Activated CD4-positive, alpha-beta T cell treated with anti-CD3 and anti-CD28 coated beads, Interleukin-2, amount 10 ng/mL, durations not matched to agents 24 days and 14 days (primary cell): ENCODE results near the gene ERLIN1. TPM values are rescaled to one million over a fixed set of nuclear protein-coding genes. Genes with fewer than 3 reads are reported as not detected.
"Not testable (repeated sequence)": the region's sequence is repeated elsewhere in the genome, so short reads cannot be mapped to it uniquely, and the experiment has no call there.

Experiments
- DNase-seq: peaks from one replicate; pipeline ENCODE4 v3.0.0; 2022
- H3K27ac Mint-ChIP-seq: one replicate; pipeline ENCODE4 v1.8.0; 2022; ENCODE audit warnings: mild to moderate bottlenecking, mixed read lengths
- H3K27me3 Mint-ChIP-seq: one replicate; pipeline ENCODE4 v1.8.0; 2022; ENCODE audit warnings: mixed read lengths
- H3K36me3 Mint-ChIP-seq: one replicate; pipeline ENCODE4 v1.8.0; 2022; ENCODE audit warnings: low read depth, mild to moderate bottlenecking, mixed read lengths
- H3K4me1 Mint-ChIP-seq: one replicate; pipeline ENCODE4 v1.8.0; 2021; ENCODE audit warnings: mixed read lengths
- H3K4me3 Mint-ChIP-seq: one replicate; pipeline ENCODE4 v1.8.0; 2022; ENCODE audit warnings: mild to moderate bottlenecking, moderate library complexity, mixed read lengths
- H3K9me3 Mint-ChIP-seq: one replicate; pipeline ENCODE4 v1.8.0; 2021; ENCODE audit warnings: mixed read lengths
- intact Hi-C: fragments of 100-400 bp; cut with micrococcal nuclease; formaldehyde crosslinking; loops from one replicate; pipeline ENCODE4 v1.15.1; 2023
- total RNA-seq: library from RNA; stranded (reverse); gene quantifications from 2 replicates; pipeline ENCODE4 v1.2.3, GENCODE V29; 2022

Gene ERLIN1
- total RNA-seq, 1 donor from 2014 or later, result 20.2 TPM

- intact Hi-C loops, result no loop called here
- Mint-ChIP-seq H3K27me3 (peaks cover 39% of the 10 kb centered on the region), H3K4me1 (no peaks in the 10 kb centered on the region), H3K9me3 (peaks cover 5% of the 10 kb centered on the region), H3K4me3 (no peak overlapping the region), H3K36me3 (no peaks in the 10 kb centered on the region), H3K27ac (no peak overlapping the region)
- no peak for DNase-seq
Measured at GRCh38 chr10:100138921-100139496, 46.8 kb downstream of the ERLIN1 start.

- intact Hi-C loops, result no loop called here
- Mint-ChIP-seq H3K36me3 (no peaks in the 10 kb centered on the region), H3K4me1 (no peaks in the 10 kb centered on the region), H3K27ac (no peak overlapping the region), H3K4me3 (no peak overlapping the region), H3K27me3 (peaks cover 30% of the 10 kb centered on the region), H3K9me3 (peaks cover 8% of the 10 kb centered on the region)
- no peak for DNase-seq
Measured at GRCh38 chr10:100135486-100135885, 50.3 kb downstream of the ERLIN1 start.

- no peak overlapping the region for H3K4me3 Mint-ChIP-seq
Measured at GRCh38 chr10:100133801-100134200, 52.0 kb downstream of the ERLIN1 start.

GRCh38 chr10:100132427-100132826 lies 53.4 kb downstream of the ERLIN1 start:
- Mint-ChIP-seq H3K36me3 (no peaks in the 10 kb centered on the region), H3K4me3 (no peak overlapping the region), H3K27ac (no peak overlapping the region), H3K27me3 (peaks cover 36% of the 10 kb centered on the region), H3K4me1 (no peaks in the 10 kb centered on the region), H3K9me3 (peaks cover 8% of the 10 kb centered on the region)
- intact Hi-C loops, result no loop called here
- DNase-seq, result no peak

More at GRCh38 chr10:100133801-100134200, 52.0 kb downstream of the ERLIN1 start:
- H3K4me1 Mint-ChIP-seq, result no peaks in the 10 kb centered on the region
- no peak overlapping the region for H3K27ac Mint-ChIP-seq
- H3K27me3 Mint-ChIP-seq, result peaks cover 30% of the 10 kb centered on the region
- intact Hi-C loops, result no loop called here
- DNase-seq, result no peak
- H3K36me3 Mint-ChIP-seq, result no peaks in the 10 kb centered on the region
- peaks cover 8% of the 10 kb centered on the region for H3K9me3 Mint-ChIP-seq

DNA sequence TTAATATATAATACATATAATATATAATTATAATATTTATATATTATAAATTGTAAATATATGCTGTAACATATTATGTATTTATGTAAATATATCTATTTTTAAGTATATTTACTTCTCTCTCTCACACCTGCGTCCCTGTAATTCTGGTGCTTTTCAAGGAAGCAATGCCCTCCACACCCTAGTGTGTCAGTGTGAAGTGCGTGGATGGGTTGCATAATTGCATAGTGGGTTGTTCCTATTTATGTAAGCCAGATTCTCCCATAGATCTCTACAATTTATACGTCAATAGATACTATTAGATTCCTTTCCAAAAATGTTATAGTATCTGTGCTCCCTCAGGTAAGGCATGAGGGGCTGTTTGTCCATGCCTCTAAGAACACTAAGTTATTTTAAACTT lies 54.3 kb downstream of the ERLIN1 start:
- Mint-ChIP-seq H3K4me3 (no peak overlapping the region), H3K36me3 (no peaks in the 10 kb centered on the region), H3K4me1 (no peaks in the 10 kb centered on the region), H3K9me3 (peaks cover 8% of the 10 kb centered on the region), H3K27me3 (peaks cover 36% of the 10 kb centered on the region), H3K27ac (no peak overlapping the region)
- intact Hi-C loops, result no loop called here
- DNase-seq, result no peak

GRCh38 chr10:100130831-100131230 lies 55.0 kb downstream of the ERLIN1 start:
- Mint-ChIP-seq H3K27me3 (peaks cover 30% of the 10 kb centered on the region), H3K27ac (no peak overlapping the region), H3K4me1 (no peaks in the 10 kb centered on the region), H3K9me3 (peaks cover 7% of the 10 kb centered on the region), H3K4me3 (no peak overlapping the region), H3K36me3 (no peaks in the 10 kb centered on the region)
- intact Hi-C loops, result no loop called here
- no peak for DNase-seq

GRCh38 chr10:100129424-100129823 lies 56.4 kb downstream of the ERLIN1 start:
- H3K36me3 Mint-ChIP-seq, result no peaks in the 10 kb centered on the region
- peaks cover 21% of the 10 kb centered on the region for H3K27me3 Mint-ChIP-seq
- no peak overlapping the region for H3K27ac Mint-ChIP-seq
- no peak for DNase-seq
- no peak overlapping the region for H3K4me3 Mint-ChIP-seq
- H3K4me1 Mint-ChIP-seq, result no peaks in the 10 kb centered on the region
- intact Hi-C loops, result no loop called here
- H3K9me3 Mint-ChIP-seq, result peaks cover 3% of the 10 kb centered on the region

DNA sequence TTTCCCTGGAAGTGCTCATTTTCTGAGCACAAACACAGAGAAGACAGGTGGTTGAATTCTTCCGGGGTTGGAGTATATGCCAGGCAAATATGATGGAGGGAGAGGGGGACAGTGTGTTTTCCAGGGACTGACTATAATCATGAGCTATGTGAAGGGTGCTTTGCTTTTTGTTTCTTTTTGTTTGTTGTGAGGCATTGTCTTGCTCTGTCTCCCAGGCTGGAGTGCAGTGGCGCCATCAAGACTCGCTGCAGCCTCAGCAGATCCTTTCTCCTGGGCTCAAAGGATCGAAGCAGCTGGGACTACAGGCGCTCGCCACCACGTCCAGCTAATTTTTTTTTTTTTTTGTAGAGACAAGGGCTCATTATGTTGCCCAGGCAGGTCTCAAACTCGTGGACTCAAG lies 56.9 kb downstream of the ERLIN1 start:
- intact Hi-C loops, result no loop called here
- H3K27ac Mint-ChIP-seq, result no peak overlapping the region
- H3K4me3 Mint-ChIP-seq, result no peak overlapping the region
- peaks cover 4% of the 10 kb centered on the region for H3K4me1 Mint-ChIP-seq
- H3K9me3 Mint-ChIP-seq, result peaks cover 5% of the 10 kb centered on the region
- peaks cover 21% of the 10 kb centered on the region for H3K27me3 Mint-ChIP-seq
- no peaks in the 10 kb centered on the region for H3K36me3 Mint-ChIP-seq
- no peak for DNase-seq

DNA sequence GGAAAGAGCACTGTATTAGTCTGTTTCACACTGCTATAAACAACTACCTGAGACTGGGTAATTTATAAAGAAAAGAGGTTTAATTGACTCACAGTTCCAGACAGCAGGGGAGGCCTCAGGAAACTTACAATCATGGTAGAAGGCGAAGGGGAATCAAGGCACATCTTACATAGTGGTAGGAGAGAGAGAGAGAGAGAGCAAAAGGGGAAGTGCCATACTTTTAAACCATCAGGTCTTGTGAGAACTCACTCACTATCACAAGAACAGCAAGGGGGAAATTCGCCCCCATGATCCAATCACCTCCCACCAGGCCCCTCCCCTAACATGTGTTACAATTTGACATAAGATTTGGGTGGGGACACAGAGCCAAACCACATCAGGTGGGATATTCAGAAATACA lies 60.5 kb downstream of the ERLIN1 start:
- H3K27ac Mint-ChIP-seq, H3K36me3 Mint-ChIP-seq, DNase-seq, H3K4me3 Mint-ChIP-seq, H3K9me3 Mint-ChIP-seq, intact Hi-C loops: not testable (repeated sequence)
- H3K4me1 Mint-ChIP-seq, result peaks cover 16% of the 10 kb centered on the region
- peaks cover 12% of the 10 kb centered on the region for H3K27me3 Mint-ChIP-seq

DNA sequence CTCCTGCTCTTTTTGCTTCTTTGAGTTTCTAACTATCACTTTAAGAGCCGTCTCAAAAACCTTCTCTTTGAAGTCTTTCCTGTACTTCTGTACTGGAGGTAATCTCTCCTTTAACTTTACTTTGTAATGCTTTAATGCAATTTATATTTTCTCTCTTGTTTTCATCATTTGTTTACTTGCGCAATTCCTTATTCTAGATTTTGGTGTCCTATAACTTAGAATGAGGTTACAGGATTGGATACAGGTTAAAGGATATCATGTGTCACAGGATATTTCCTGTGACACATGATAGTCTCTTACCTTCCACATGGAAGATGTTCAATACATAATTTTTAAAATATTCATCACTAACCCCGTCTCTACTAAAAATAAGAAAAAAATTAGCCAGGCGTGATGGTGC lies 61.7 kb downstream of the ERLIN1 start:
- H3K36me3 Mint-ChIP-seq, result no peaks in the 10 kb centered on the region
- DNase-seq, result no peak
- intact Hi-C loops, result no loop called here
- H3K4me3 Mint-ChIP-seq, result peak overlapping the region; percentile 11
- H3K27ac Mint-ChIP-seq, result no peak overlapping the region
- H3K9me3 Mint-ChIP-seq, result peaks cover 3% of the 10 kb centered on the region
- H3K4me1 Mint-ChIP-seq, result peaks cover 16% of the 10 kb centered on the region
- H3K27me3 Mint-ChIP-seq, result peaks cover 11% of the 10 kb centered on the region

GRCh38 chr10:100122780-100123179 lies 63.0 kb downstream of the ERLIN1 start:
- DNase-seq, result peak; percentile 70
- H3K27ac Mint-ChIP-seq, result peak overlapping the region; percentile 79

GRCh38 chr10:100120550-100120949 lies 65.3 kb downstream of the ERLIN1 start:
- Mint-ChIP-seq H3K27me3 (peaks cover 14% of the 10 kb centered on the region), H3K27ac (no peak overlapping the region), H3K4me3 (no peak overlapping the region), H3K9me3 (peaks cover 3% of the 10 kb centered on the region), H3K4me1 (peaks cover 22% of the 10 kb centered on the region), H3K36me3 (no peaks in the 10 kb centered on the region)
- intact Hi-C loops, result no loop called here
- DNase-seq, result no peak

More at GRCh38 chr10:100122780-100123179, 63.0 kb downstream of the ERLIN1 start:
- Mint-ChIP-seq H3K4me1 (peaks cover 22% of the 10 kb centered on the region), H3K4me3 (peak overlapping the region; percentile 40), H3K9me3 (peaks cover 3% of the 10 kb centered on the region), H3K27me3 (peaks cover 5% of the 10 kb centered on the region), H3K36me3 (no peaks in the 10 kb centered on the region)
- intact Hi-C loops, result no loop called here

DNA sequence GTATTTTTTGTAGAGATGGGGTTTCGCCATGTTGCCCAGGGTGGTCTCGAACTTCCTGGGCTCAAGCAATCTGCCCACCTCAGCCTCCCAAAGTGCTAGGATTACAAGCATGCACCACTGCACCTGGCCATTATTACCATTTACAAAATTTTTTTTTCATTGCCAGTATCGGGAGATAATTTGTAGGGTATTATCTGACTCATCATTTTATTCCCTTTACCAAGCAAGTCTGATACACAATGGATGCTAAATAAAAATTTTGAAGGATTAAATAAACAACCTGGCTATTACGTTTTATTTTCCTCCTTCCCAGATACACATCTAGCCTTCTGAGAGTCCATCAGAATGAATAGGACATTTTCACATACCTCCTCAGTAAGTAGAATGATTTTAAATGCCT lies 66.1 kb downstream of the ERLIN1 start:
- Mint-ChIP-seq H3K27me3 (peaks cover 17% of the 10 kb centered on the region), H3K4me3 (no peak overlapping the region), H3K9me3 (peaks cover 3% of the 10 kb centered on the region), H3K4me1 (peaks cover 22% of the 10 kb centered on the region), H3K27ac (no peak overlapping the region), H3K36me3 (peaks cover under 1% of the 10 kb centered on the region)
- DNase-seq, result no peak
- intact Hi-C loops, result no loop called here

DNA sequence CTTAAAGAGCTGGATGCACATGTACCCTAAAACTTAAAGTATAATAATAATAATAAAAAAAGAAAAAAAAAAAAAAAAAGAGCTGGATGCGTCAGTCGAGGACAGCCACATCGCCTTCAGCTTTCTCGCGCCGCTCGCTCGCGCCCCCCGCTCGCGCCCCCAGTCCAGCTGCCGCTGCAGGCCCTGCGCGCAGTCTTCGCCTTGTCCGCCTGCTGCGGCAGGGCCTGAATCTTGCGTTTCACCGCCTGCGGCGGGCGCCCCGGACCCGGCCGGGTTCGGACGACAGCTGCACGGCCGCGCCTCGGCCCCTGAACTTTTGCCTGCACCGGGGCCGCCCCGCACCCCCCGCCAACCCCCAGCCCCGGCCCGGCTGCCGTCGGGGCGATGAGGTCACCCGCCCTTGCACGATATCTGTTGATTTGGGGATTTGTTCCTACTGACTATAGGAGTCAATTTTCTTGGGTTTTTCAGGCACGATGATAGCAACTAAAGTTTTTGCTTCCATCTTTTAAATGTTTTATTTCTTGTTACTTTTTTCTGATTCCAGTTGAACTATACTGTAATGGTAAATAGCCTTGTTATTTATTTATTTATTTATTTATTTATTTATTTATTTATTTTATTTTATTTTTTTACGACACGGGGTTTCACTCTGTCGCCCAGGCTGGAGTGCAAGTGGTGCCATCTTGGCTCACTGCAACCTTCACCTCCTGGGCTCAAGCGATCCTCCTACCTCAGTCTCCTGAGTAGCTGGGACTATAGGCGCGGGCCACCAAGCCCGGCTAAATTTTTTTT lies 70.7 kb downstream of the ERLIN1 start:
- Mint-ChIP-seq H3K36me3 (peaks cover 2% of the 10 kb centered on the region), H3K4me3 (no peak overlapping the region), H3K27me3 (peaks cover 33% of the 10 kb centered on the region), H3K27ac (no peak overlapping the region), H3K4me1 (peaks cover 11% of the 10 kb centered on the region), H3K9me3 (peaks cover 5% of the 10 kb centered on the region)
- intact Hi-C loops, result no loop called here
- no peak for DNase-seq
